GM19397 (cell line): ENCODE results near the gene IFT57.

Source experiments
- ATAC-seq: cut with Tn5 transposase; IDR thresholded peaks from one replicate; pipeline ENCODE4 v1.9.1; 2021; ENCODE audit warnings: mild to moderate bottlenecking, moderate library complexity; ENCODE audit not compliant: unreplicated experiment

Gene IFT57

DNA sequence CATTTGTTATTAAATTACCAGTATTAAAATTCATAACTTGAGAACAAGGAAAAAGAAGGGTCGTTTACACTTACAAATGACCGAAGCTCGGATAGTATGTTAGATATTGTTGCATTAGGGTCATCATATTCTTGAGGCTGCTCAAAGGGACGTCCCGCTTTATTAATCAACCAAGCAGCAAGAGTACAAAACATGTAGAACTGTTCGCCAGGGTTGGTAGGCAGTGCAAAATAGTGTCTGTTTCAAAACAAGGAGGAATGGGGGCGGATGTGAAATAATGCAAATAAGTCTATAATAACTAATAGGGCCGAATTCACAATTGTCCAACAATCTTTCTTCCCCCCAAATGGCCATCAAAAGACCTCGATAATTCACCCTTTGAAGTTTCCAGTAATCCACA is 2.9 kb downstream of the IFT57 start:
- ATAC-seq, result no peak

DNA sequence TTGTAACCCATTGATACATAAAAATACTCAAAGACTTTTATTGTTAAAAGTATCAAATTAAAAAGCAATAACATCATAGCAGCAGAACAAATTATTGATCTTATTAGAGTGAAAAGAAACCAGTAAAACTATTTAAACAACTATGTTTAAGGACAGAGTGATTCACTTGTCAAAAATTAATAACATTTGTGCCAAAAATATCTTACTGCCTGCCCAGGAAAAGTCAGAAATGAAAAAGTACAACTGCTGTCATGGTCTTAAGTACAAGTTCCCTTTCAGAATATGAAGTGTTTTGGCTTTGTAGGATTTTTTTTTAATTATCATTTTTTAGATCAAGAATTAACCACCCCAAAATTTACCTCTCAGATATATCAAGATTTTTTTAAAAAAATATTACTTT is 3.4 kb downstream of the IFT57 start:
- ATAC-seq, result no peak

GRCh38 chr3:108215871-108216270 is 6.4 kb downstream of the IFT57 start:
- ATAC-seq, result no peak

- no peak for ATAC-seq
Observed at GRCh38 chr3:108209579-108209978, 12.6 kb downstream of the IFT57 start.

DNA sequence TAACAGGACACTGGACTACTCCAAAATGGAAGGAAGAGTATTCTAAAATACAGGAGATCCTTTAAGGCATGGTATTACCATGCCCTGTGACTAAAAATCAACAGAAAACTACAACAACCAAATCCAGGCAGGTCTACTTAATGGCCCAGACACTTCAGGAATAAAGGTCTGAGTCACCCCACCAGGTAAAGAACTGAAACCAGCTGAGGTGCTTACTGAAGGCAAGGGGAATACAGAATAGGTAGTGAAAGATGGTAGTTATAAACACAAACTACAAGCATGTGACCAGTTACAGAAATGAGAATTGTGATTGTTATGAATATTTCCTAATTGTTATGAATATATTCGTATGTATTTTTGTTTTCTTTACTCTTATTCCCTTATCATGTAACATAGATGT is 13.4 kb downstream of the IFT57 start:
- ATAC-seq, result peak; percentile 66

GRCh38 chr3:108202834-108203233 is 19.4 kb downstream of the IFT57 start:
- ATAC-seq, result no peak

- ATAC-seq, result no peak
Observed at GRCh38 chr3:108202080-108202479, 20.1 kb downstream of the IFT57 start.

DNA sequence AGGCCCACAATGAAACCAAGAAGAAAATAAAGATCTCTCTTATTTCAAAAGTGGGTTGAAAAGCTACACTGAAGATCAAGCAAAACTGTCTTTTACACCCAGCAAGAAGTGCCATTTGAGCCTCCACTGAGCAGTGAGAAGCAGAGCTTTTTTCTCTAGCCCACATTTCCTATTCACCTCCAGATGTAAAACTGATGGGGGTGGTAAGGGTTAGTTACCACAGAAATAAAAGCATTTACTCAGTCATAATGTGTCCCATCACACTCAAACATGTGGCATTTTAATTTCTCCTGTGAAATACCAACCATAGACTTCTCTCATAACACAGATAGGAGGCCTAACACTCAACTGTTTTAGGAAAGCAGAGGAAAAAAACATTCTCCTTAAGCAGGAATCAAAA is 21.0 kb downstream of the IFT57 start:
- no peak for ATAC-seq

DNA sequence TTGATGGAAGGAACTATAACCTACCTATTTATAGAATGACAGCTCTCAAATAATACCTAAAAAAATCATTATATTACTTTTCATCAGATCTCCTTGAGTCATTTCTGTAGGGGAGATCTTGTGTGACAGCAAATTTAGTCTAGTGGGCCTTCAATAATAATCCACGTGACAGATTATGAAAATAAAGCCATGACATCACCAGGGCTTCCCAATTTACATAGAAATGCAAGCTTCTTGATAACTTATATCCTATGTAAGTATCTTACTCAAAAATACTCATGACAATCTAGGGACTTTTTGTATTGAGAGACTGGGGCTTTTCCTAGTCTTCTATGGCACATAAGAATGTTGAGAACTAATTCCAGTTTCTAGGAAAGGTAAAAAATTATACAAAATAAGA is 21.6 kb downstream of the IFT57 start:
- ATAC-seq, result no peak

DNA sequence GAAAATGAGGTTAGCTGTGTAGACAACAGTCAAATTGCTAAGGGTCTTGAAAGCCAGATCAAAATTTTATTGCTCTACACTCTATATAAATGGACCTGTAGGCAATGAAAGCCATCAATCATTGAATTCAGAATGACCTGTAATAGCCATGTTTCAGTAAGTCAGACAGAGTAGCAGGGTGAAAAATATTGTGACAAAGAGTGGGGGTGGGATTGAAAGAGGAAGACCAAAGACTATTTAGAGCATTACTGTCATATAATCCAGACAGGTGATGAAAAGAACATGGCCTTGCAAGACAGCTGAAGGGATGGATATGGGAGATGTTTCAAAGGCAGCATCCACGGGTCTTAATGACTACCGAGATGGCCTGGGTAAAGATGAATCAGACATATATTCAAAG is 22.2 kb downstream of the IFT57 start:
- no peak for ATAC-seq

DNA sequence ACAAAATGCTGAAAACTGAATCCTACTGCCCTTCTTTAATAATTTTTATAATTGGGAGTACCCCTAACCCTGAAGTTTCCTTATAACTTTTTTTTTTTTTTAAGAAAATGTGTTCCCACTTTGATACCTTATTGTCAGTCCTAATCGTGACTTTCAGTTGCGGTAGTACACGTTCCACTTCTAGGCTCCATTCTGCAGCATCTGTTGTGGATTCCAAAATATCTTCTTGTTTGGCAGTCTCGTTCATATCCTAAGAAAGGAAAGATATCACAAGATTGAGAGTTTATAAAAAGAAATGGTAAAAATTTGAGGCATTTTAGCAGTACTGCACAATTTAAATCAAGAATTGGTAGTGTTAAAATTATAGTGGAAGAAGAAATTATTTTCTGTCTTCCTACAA is 30.8 kb downstream of the IFT57 start:
- no peak for ATAC-seq

- ATAC-seq, result no peak
Observed at GRCh38 chr3:108190346-108190745, 31.9 kb downstream of the IFT57 start.

DNA sequence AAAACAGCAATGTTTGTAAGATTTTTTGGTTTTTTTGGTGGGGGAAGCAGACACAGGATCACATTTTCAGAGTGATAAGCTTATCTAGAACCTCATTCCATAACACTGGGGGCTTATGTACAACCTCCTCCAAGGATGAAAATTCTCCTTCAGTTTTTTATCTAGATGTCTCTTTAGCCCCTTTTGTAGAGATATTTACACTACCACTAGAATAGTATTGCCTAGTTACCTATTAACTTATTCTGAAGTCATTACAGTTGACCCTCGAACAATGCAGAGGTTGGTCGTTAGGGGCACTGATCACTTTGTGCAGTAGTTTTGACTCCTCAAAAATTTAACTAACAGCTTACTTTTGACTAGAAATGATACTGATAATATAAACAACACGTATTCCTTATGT is 32.8 kb downstream of the IFT57 start:
- ATAC-seq, result no peak

GRCh38 chr3:108185536-108185935 is 36.7 kb downstream of the IFT57 start:
- ATAC-seq, result no peak

- ATAC-seq, result no peak
Observed at GRCh38 chr3:108184824-108185223, 37.4 kb downstream of the IFT57 start.

GRCh38 chr3:108183971-108184370 is 38.3 kb downstream of the IFT57 start:
- no peak for ATAC-seq

GRCh38 chr3:108183181-108183580 is 39.0 kb downstream of the IFT57 start:
- no peak for ATAC-seq

DNA sequence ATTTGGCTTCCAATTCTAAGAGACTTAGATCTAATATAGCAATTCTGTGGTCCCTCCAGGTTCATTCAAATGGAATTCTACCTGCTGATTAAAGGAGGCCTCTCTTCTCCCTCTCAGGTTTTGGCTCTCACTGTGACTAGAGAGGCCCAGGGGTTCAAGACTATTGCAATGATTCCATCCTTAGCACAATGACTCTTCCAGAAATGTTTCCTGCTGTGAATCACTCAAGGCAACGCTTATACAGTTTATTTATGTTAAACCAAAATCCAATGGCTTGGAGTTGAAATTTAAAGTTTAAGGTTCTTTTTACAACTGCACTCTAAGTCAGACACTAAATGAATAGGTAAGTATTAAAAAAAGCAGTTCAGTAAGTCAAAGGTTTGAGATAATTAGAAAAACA is 39.9 kb downstream of the IFT57 start:
- no peak for ATAC-seq

GRCh38 chr3:108181172-108181571 is 41.1 kb downstream of the IFT57 start:
- no peak for ATAC-seq

DNA sequence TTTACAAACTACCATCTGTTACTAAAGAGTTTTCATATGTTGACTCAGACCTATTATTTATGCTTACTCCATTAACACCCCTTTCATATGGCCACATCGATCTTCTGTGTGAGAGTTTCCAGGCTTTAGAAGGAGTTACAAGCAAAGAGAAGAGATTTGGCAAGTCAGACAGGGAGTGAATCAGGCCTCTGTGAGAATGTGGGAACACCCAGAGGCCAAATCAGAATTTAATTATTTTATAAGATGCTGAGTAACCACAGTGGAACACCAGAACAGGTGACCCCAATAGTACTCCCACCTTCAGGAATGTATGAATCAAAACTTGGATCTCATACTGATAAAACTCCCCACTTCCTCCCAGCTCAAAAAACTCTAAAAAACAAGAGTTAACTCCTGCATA is 42.0 kb downstream of the IFT57 start:
- ATAC-seq, result no peak

DNA sequence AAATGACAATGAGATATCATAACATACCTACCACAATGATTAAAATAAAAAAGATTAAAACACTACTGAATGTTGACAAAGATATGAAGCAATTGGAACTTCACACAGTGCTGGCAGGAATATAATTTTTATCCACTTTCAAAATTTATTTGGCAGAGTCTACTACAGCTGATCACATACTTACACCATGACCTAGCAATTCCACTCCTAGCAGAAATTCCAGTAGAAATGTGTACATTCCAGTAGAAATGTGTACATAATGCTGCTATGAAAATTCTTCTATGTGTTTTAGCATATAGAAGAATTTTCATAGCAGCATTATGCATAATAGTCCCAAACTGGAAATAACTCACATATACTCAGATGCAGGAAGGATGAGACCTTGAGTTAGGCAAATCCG is 43.5 kb downstream of the IFT57 start:
- ATAC-seq, result no peak

DNA sequence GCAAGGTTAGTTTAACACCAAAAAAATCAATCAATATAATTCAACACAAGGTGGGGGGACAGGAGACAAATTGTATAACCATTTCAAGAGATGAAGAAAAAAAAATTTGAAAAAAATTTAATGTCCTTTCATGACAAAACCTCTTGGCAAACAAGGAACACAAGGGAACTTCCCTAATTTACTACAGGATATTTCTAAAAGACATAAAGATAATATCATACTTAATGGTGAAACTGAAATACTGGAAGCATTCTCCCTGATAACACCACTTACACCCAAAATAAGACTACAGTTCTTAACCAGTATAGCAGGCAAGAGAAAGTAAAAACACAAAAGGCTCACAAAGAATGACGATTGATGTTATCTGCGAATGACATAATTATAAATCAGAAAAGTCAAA is 44.7 kb downstream of the IFT57 start:
- no peak for ATAC-seq

DNA sequence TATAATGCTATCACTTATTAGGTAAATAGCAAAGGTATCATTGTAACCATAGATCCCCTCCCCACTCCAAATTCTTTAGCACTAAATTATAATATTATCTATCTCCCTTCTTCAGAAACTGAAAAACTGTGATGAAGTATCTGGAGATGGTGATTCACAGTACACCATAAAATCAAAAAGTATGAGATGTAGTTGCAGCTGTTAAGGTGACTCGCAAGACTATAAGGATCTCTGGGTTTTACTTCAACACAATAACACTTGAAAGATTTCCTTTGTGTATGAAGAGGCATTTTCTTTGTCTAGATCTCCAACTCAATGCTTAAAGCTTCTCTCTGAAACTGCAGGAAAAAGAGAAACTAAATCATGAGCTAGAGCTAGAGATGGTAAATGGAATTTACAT is 46.9 kb downstream of the IFT57 start:
- no peak for ATAC-seq

GRCh38 chr3:108171106-108171505 is 51.1 kb downstream of the IFT57 start:
- ATAC-seq, result no peak
